Lower leg skin (tissue), 4 donors: ENCODE measurements around the gene MAN2A2. TPM values are rescaled to one million over a fixed set of nuclear protein-coding genes. Genes with fewer than 3 reads are reported as not detected.
"Not testable (repeated sequence)": the region's sequence is repeated elsewhere in the genome, so short reads cannot be mapped to it uniquely, and the experiment has no call there.

Experiments
- DNase-seq, 2 donors: peaks; one replicate each; pipeline ENCODE4 v3.0.0-alpha.2; 2019; ENCODE audit warnings: low spot score in 2 of 2
- H3K4me3 ChIP-seq: fragments of 200-600 bp; sonication (generic); 2 replicates; pipeline ENCODE4 v1.5.1; 2017; ENCODE audit warnings: mild to moderate bottlenecking, low read depth; ENCODE audit not compliant: poor library complexity, severe bottlenecking
- POLR2A ChIP-seq, 2 donors: fragments of 450-650 bp; IDR thresholded peaks; one replicate each; pipeline ENCODE4 v1.6.1; 2016 to 2017; ENCODE audit warnings: antibody characterized with exemption in 2 of 2, mild to moderate bottlenecking in 1 of 2, moderate library complexity in 1 of 2
- WGBS, 2 donors: methylation state at CpG; one replicate each; pipeline ENCODE4 v1.1.5; 2018; 5-methylcytosine and 5-hydroxymethylcytosine counted together
- intact Hi-C: fragments of 100-400 bp; cut with DNase I; formaldehyde crosslinking; loops from one replicate; pipeline ENCODE4 v1.15.0; 2023; ENCODE audit warnings: low total_unique reads
- total RNA-seq, 4 donors: library from RNA; depleted of rRNA; stranded (reverse); fragments of >200 nt; gene quantifications; one replicate each; pipeline ENCODE4 v1.1.0, GENCODE V29; 2016
- TF ChIP-seq, protein P1 (sequence below), 3 donors: fragments of 450-650 bp; IDR thresholded peaks; one replicate each; pipeline ENCODE4 v1.5.1; 2016; ENCODE audit warnings: antibody characterized with exemption in 3 of 3, mild to moderate bottlenecking in 3 of 3, moderate library complexity in 2 of 3

Gene MAN2A2
- total RNA-seq, 4 donors from 2014 or later: 21.8 to 43.5 (median 27.4) TPM

DNA sequence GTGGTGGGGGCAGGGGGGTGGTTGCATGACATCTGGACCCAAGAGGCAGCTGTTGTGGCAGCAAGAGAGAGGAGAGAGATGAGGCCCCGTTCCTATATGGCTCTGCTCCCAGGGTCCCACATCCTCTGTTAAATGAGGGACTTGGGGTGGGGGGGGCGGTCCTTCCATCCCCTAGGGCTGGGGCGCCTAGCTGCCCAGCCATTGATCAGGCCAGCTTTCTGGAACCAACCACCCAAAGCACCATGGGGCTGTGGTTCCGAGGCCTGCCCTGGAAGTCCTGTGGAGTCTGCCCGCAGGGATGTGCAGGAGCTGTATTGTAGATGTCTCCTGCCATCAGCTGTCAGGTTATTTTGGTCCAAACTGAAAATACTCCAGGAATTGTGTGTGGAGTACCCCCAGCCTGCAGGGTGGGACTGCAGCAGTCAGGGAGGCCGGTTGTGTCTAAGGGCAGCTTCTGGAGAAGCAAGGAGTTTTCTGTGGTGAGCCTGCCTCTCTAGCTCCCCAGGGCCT, 29.6 kb upstream of the MAN2A2 start:
- WGBS, 2 donors: 75 to 76% methylated on average over 2 to 6 of the region's 6 CpGs
- no peak overlapping the region for H3K4me3 ChIP-seq
- no peak for TF ChIP-seq POLR2A (IDR thresholded peaks at IDR 0.05)
- TF ChIP-seq, protein P1, sequence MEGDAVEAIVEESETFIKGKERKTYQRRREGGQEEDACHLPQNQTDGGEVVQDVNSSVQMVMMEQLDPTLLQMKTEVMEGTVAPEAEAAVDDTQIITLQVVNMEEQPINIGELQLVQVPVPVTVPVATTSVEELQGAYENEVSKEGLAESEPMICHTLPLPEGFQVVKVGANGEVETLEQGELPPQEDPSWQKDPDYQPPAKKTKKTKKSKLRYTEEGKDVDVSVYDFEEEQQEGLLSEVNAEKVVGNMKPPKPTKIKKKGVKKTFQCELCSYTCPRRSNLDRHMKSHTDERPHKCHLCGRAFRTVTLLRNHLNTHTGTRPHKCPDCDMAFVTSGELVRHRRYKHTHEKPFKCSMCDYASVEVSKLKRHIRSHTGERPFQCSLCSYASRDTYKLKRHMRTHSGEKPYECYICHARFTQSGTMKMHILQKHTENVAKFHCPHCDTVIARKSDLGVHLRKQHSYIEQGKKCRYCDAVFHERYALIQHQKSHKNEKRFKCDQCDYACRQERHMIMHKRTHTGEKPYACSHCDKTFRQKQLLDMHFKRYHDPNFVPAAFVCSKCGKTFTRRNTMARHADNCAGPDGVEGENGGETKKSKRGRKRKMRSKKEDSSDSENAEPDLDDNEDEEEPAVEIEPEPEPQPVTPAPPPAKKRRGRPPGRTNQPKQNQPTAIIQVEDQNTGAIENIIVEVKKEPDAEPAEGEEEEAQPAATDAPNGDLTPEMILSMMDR (IDR thresholded peaks at IDR 0.05): no peak
- intact Hi-C loops: no loop called here
- peak in 1 of 2 donors; percentile 85 for DNase-seq

DNA sequence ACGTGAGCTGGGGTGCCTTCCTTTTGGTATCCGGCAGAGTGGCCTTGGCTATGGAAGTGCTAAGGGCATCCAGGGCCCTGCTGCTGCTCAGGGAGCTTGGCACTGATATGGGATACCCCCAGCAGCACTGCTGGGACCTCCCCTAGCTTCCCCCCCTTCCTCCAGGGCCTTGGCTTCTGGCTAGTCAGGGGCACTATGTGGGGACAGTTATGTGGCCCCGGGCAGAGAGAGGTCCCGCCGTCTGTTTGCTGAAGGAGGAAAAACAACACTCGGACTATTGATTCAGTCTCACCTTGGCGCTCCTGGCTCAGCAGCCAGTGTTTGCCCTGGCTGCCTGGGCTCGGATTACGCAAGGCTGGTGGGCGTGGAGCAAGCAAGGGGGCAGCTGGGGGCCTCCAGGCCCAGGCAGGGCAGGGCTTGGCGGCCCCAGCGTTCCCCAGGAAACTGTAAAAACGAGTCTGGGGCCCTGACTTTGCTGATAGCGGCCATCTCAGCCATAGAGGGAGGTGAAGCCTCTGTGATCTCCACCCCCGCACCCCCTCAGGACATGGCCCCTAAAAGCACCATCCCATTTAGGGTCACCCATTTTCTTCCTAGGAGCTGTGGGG, 29.0 kb upstream of the MAN2A2 start:
- peak in 1 of 2 donors; percentile 82 for DNase-seq
- WGBS, 2 donors: 58 to 74% methylated on average over 10 to 13 of the region's 15 CpGs
- no peak overlapping the region for H3K4me3 ChIP-seq
- TF ChIP-seq, protein P1 (IDR thresholded peaks at IDR 0.05): peak in 1 of 3 donors; percentile 99
- TF ChIP-seq POLR2A (IDR thresholded peaks at IDR 0.05): no peak
- intact Hi-C loops: no loop called here

DNA sequence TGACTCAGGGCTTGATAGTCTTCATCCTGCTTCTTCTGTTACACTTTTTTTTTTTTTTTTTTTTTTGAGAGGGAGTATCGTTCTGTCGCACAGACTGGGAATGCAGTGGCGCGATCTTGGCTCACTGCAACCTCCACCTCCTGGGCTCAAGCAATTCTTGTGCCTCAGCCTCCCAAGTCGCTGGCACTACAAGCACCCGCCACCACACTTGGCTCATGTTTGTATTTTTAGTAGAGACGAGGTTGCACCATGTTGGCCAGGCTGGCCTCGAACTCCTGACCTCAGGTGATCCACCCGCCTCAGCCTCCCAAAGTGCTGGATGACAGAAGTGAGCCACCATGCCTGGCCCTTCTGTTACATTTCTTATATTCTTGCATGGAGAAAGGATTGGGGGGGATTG, 28.1 kb upstream of the MAN2A2 start:
- intact Hi-C loops, H3K4me3 ChIP-seq, DNase-seq: not testable (repeated sequence)
- WGBS, 2 donors: 81 to 86% methylated on average over 9 of the region's 9 CpGs

DNA sequence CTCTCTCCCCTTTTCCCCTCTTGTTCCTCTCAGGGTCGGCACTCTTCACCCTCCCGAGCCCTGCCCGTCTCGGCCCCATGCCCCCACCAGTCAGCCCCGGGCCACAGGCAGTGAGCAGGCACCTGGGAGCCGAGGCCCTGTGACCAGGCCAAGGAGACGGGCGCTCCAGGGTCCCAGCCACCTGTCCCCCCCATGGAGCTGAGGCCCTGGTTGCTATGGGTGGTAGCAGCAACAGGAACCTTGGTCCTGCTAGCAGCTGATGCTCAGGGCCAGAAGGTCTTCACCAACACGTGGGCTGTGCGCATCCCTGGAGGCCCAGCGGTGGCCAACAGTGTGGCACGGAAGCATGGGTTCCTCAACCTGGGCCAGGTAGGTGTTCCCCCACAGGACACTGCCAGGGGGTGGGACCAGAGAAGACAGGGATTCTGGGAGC, 27.5 kb upstream of the MAN2A2 start:
- no peak for TF ChIP-seq POLR2A (IDR thresholded peaks at IDR 0.05)
- TF ChIP-seq, protein P1 (IDR thresholded peaks at IDR 0.05): no peak
- intact Hi-C loops: no loop called here
- 92 to 95% methylated on average over 8 to 11 of the region's 12 CpGs for WGBS, 2 donors
- DNase-seq: no peak
- no peak overlapping the region for H3K4me3 ChIP-seq

DNA sequence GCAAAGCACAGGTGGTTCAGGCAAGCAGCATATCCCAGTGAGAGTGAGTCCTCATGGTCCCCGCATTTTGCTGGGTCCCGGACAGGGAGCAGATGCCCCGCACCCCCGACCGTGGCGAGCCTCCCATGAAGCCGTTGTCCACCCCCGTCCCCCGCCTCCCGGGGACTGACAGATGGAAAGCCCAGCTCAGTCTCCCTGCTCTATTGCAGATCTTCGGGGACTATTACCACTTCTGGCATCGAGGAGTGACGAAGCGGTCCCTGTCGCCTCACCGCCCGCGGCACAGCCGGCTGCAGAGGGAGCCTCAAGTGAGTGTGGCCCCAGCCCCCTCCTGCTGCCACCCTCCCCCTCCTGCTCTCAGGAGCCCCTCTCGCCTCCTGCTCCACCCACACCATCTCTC, 27.1 kb upstream of the MAN2A2 start:
- WGBS, 2 donors: 93 to 94% methylated on average over 20 of the region's 20 CpGs
- no peak overlapping the region for H3K4me3 ChIP-seq
- intact Hi-C loops: no loop called here
- no peak for TF ChIP-seq POLR2A (IDR thresholded peaks at IDR 0.05)
- TF ChIP-seq, protein P1 (IDR thresholded peaks at IDR 0.05): no peak
- no peak for DNase-seq

DNA sequence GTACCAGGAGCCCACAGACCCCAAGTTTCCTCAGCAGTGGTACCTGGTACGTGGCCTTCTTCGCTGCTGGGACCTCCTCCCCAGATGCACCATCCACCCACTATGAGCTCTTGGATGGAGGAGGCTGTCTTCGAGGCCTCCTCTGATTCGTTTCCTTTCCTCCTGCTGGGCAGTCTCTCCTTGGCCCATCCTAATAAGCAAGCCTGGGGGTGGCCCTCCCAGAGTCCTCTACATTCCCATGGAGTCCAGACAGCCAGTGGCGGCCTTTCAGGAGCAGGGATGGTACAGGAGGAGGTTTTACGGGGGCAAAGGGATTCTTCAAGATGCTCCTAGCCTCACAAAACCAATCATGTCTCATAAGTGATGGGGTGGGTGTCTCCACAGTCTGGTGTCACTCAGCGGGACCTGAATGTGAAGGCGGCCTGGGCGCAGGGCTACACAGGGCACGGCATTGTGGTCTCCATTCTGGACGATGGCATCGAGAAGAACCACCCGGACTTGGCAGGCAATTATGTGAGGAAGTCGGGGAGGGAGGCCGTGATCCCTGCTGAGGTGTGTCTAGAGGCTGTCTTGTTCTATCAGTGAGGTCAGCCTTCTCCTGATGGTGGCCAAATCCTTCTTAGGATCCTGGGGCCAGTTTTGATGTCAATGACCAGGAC, 26.5 kb upstream of the MAN2A2 start:
- intact Hi-C loops: no loop called here
- H3K4me3 ChIP-seq: no peak overlapping the region
- DNase-seq: no peak
- TF ChIP-seq, protein P1 (IDR thresholded peaks at IDR 0.05): no peak
- no peak for TF ChIP-seq POLR2A (IDR thresholded peaks at IDR 0.05)
- WGBS, 2 donors: 90 to 93% methylated on average over 15 of the region's 15 CpGs
